GM23338 (cell line): ENCODE measurements around the gene LRP1B.

Experiments used
- CREB1 ChIP-seq: fragments of 250-450 bp; sonication (Bioruptor Pico); IDR thresholded peaks from 2 replicates; pipeline ENCODE4 v1.5.0; 2020; ENCODE audit warnings: low read depth, mild to moderate bottlenecking, moderate library complexity
- CTCF ChIP-seq, 2 experiments: fragments of 200-600 bp in 1 of 2; sonication (generic) in 1 of 2; conservative IDR thresholded peaks; 2 replicates each; pipeline versions ENCODE4 v1.5.1 to v1.6.1; 2016 to 2017; ENCODE audit warnings: antibody characterized with exemption in 2 of 2, low read depth in 2 of 2, mild to moderate bottlenecking in 2 of 2, moderate library complexity in 1 of 2
- ETS1 ChIP-seq: IDR thresholded peaks from 2 replicates; pipeline ENCODE4 v1.6.1; 2016; ENCODE audit warnings: antibody characterized with exemption
- EZH2 ChIP-seq: fragments of 200-600 bp; sonication (generic); IDR thresholded peaks from one replicate; pipeline ENCODE4 v1.8.0; 2017; ENCODE audit warnings: antibody characterized with exemption, mild to moderate bottlenecking, low read depth; ENCODE audit not compliant: unreplicated experiment
- EZH2phosphoT487 ChIP-seq: fragments of 200-600 bp; sonication (generic); IDR thresholded peaks from one replicate; pipeline ENCODE4 v1.8.1; 2018; ENCODE audit warnings: antibody characterized with exemption; ENCODE audit not compliant: unreplicated experiment
- JUNB ChIP-seq: IDR thresholded peaks from one replicate; pipeline ENCODE4 v1.6.1; 2016; ENCODE audit warnings: antibody characterized with exemption; ENCODE audit not compliant: unreplicated experiment
- POLR2AphosphoS5 ChIP-seq: IDR thresholded peaks from 2 replicates; pipeline ENCODE4 v1.6.1; 2016; ENCODE audit warnings: antibody characterized with exemption, low read depth
- REST ChIP-seq: IDR thresholded peaks from one replicate; pipeline ENCODE4 v1.6.1; 2018; ENCODE audit warnings: antibody characterized with exemption; ENCODE audit not compliant: unreplicated experiment
- ZNF331 ChIP-seq: fragments of 250-450 bp; sonication (Bioruptor Pico); IDR thresholded peaks from 2 replicates; pipeline ENCODE4 v1.5.0; 2020; ENCODE audit warnings: low read depth, mild to moderate bottlenecking, moderate library complexity
- TF ChIP-seq, protein P1 (sequence below): fragments of 250-450 bp; sonication (Bioruptor Pico); IDR thresholded peaks from 2 replicates; pipeline ENCODE4 v1.5.0; 2020; ENCODE audit warnings: mild to moderate bottlenecking, moderate library complexity

GRCh38 chr2:140669911-140670310, 1460.9 kb downstream of the LRP1B start:
- TF ChIP-seq CTCF (conservative IDR thresholded peaks at IDR 0.05; ENCODE audit: low read depth in 2 of 2) (no peak), EZH2phosphoT487 (no peak), ZNF331 (no peak), REST (no peak), EZH2 (no peak), POLR2AphosphoS5 (no peak), JUNB (no peak), ETS1 (no peak), CREB1 (CRISPR knock-in tag) (no peak)
- TF ChIP-seq, protein P1, sequence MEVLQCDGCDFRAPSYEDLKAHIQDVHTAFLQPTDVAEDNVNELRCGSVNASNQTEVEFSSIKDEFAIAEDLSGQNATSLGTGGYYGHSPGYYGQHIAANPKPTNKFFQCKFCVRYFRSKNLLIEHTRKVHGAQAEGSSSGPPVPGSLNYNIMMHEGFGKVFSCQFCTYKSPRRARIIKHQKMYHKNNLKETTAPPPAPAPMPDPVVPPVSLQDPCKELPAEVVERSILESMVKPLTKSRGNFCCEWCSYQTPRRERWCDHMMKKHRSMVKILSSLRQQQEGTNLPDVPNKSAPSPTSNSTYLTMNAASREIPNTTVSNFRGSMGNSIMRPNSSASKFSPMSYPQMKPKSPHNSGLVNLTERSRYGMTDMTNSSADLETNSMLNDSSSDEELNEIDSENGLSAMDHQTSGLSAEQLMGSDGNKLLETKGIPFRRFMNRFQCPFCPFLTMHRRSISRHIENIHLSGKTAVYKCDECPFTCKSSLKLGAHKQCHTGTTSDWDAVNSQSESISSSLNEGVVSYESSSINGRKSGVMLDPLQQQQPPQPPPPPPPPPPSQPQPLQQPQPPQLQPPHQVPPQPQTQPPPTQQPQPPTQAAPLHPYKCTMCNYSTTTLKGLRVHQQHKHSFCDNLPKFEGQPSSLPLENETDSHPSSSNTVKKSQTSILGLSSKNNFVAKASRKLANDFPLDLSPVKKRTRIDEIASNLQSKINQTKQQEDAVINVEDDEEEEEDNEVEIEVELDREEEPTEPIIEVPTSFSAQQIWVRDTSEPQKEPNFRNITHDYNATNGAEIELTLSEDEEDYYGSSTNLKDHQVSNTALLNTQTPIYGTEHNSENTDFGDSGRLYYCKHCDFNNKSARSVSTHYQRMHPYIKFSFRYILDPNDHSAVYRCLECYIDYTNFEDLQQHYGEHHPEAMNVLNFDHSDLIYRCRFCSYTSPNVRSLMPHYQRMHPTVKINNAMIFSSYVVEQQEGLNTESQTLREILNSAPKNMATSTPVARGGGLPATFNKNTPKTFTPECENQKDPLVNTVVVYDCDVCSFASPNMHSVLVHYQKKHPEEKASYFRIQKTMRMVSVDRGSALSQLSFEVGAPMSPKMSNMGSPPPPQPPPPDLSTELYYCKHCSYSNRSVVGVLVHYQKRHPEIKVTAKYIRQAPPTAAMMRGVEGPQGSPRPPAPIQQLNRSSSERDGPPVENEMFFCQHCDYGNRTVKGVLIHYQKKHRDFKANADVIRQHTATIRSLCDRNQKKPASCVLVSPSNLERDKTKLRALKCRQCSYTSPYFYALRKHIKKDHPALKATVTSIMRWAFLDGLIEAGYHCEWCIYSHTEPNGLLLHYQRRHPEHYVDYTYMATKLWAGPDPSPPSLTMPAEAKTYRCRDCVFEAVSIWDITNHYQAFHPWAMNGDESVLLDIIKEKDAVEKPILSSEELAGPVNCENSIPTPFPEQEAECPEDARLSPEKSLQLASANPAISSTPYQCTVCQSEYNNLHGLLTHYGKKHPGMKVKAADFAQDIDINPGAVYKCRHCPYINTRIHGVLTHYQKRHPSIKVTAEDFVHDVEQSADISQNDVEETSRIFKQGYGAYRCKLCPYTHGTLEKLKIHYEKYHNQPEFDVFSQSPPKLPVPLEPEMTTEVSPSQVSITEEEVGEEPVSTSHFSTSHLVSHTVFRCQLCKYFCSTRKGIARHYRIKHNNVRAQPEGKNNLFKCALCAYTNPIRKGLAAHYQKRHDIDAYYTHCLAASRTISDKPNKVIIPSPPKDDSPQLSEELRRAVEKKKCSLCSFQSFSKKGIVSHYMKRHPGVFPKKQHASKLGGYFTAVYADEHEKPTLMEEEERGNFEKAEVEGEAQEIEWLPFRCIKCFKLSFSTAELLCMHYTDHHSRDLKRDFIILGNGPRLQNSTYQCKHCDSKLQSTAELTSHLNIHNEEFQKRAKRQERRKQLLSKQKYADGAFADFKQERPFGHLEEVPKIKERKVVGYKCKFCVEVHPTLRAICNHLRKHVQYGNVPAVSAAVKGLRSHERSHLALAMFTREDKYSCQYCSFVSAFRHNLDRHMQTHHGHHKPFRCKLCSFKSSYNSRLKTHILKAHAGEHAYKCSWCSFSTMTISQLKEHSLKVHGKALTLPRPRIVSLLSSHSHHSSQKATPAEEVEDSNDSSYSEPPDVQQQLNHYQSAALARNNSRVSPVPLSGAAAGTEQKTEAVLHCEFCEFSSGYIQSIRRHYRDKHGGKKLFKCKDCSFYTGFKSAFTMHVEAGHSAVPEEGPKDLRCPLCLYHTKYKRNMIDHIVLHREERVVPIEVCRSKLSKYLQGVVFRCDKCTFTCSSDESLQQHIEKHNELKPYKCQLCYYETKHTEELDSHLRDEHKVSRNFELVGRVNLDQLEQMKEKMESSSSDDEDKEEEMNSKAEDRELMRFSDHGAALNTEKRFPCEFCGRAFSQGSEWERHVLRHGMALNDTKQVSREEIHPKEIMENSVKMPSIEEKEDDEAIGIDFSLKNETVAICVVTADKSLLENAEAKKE, result no peak
